Heart left ventricle (tissue), 16 donors: Measurements from ENCODE around the gene DPY19L2. TPM values are rescaled to one million over a fixed set of nuclear protein-coding genes. Genes with fewer than 3 reads are reported as not detected.
"Not testable (repeated sequence)": the region's sequence is repeated elsewhere in the genome, so short reads cannot be mapped to it uniquely, and the experiment has no call there.

Experiments
- ATAC-seq, 4 donors: fragments of 200-7000 bp; cut with Tn5 transposase; one replicate each; pipeline ENCODE4 v1.9.1; 2020 to 2022; ENCODE audit warnings: moderate library complexity in 4 of 4, mild to moderate bottlenecking in 3 of 4, moderate number of reproducible peaks in 1 of 4
- DNase-seq, 5 donors: peaks; one replicate each; pipeline ENCODE4 v3.0.0-alpha.2; 2020
- H3K27ac ChIP-seq, 12 donors: fragments of 200-600 bp; sonication (generic) in 4 of 12; one replicate each; pipeline versions ENCODE4 v1.5.0 to v1.8.0; 2016 to 2022; ENCODE audit warnings: mild to moderate bottlenecking in 2 of 12
- H3K27me3 ChIP-seq, 9 donors: fragments of 200-600 bp; sonication (generic) in 2 of 9; one replicate each; pipeline versions ENCODE4 v1.5.1 to v1.8.0; 2016 to 2022; ENCODE audit warnings: mild to moderate bottlenecking in 3 of 9
- H3K36me3 ChIP-seq, 9 donors: fragments of 200-600 bp; sonication (generic) in 2 of 9; one replicate each; pipeline versions ENCODE4 v1.5.0 to v1.8.0; 2018 to 2022; ENCODE audit warnings: mild to moderate bottlenecking in 2 of 9
- H3K4me1 ChIP-seq, 12 donors: fragments of 200-600 bp; sonication (generic) in 4 of 12; one replicate each; pipeline versions ENCODE4 v1.5.0 to v1.8.0; 2016 to 2022; ENCODE audit warnings: mild to moderate bottlenecking in 3 of 12
- H3K4me3 ChIP-seq, 12 donors: fragments of 200-600 bp; sonication (generic) in 4 of 12; one replicate each; pipeline versions ENCODE4 v1.5.0 to v1.8.0; 2017 to 2022; ENCODE audit warnings: mild to moderate bottlenecking in 9 of 12, moderate library complexity in 4 of 12
- H3K9me3 ChIP-seq, 12 donors: fragments of 200-600 bp; sonication (generic) in 4 of 12; one replicate each; pipeline versions ENCODE4 v1.5.0 to v1.8.0; 2016 to 2022; ENCODE audit warnings: mild to moderate bottlenecking in 1 of 12
- POLR2A ChIP-seq, 2 donors: fragments of 450-650 bp; IDR thresholded peaks; one replicate each; pipeline ENCODE4 v1.6.1; 2017; ENCODE audit warnings: antibody characterized with exemption in 2 of 2, mild to moderate bottlenecking in 2 of 2, moderate library complexity in 2 of 2
- WGBS, 4 donors: extraction: QIAGEN DNeasy Blood & Tissue Kit in 2 of 4; methylation state at CpG; one replicate each; pipeline versions ENCODE4 v1.1.5 to v1.1.7; 2013 to 2018; 5-methylcytosine and 5-hydroxymethylcytosine counted together
- intact Hi-C, 10 donors: fragments of 100-400 bp; cut with DNase I; formaldehyde crosslinking; loops; one replicate each; pipeline versions ENCODE4 v1.11.1 to v1.14.2; 2022
- long read RNA-seq, 3 donors: library from polyadenylated mRNA; unstranded; transcript quantifications; one replicate each; pipeline ENCODE4 v2.0.0, GENCODE V29; 2020 to 2021
- polyA plus RNA-seq, 2 donors: library from polyadenylated mRNA; stranded (reverse); fragments of 200-250 nt; gene quantifications; one replicate each; pipeline ENCODE4 v1.2.3, GENCODE V29; 2013
- total RNA-seq, 9 donors: library from RNA; depleted of rRNA in 2 of 9; stranded (reverse); fragments of >200 nt in 2 of 9; fragmentation: NEBNext Ultra II Directional in 3 of 9; extraction: Animal tissue kit (Norgen Biotek cat#: 25700) in 3 of 9; gene quantifications; one replicate each; pipeline versions ENCODE4 v1.1.0 to v1.2.4, GENCODE V29; 2016 to 2023
- TF ChIP-seq, protein P1 (sequence below), 12 donors: fragments of 200-600 bp; sonication (generic) in 4 of 12; IDR thresholded peaks; one replicate each; pipeline versions ENCODE4 v1.5.0 to v1.8.0; 2018 to 2022; ENCODE audit warnings: antibody characterized with exemption in 12 of 12, mild to moderate bottlenecking in 5 of 12
- donor health status: ischemic (EF 13 %, LVEDD 7.1; RV severe dilation, severe dysfunction).
- donor health status: healthy with polysubstance abuse.
- donor health status: DM: no; HTN: yes; CAD: no.
- donor health status: DM: no; HTN: no; CAD: no.
- donor health status: ischemic (EF 25% LVEDD 6.9; RV normal size, moderate dysfunction).
- donor health status: ischemic (EF 25% LVEDD 5.7; RV mildly dilated, moderate dysfunction).
- donor health status: healthy.
- donor health status: DM: yes; HTN: yes; CAD: no.
- donor health status: ischemic (EF 35%, LVEDD 5.7; RV mildly dilated, moderate dysfunction).
- donor health status: nonischemic (EF 11% LVEDD 7.7; RV severe dilation, severe dysfunction).
- donor health status: DM: yes; HTN: yes; CAD: no.
- donor health status: PGD.
- donor health status: ischemic (EF 29% LVEDD 5.4; RV normal size, mild dysfunction).
- donor health status: nonischemic (EF 23%, LVEDD 6.1; RV moderate dilation, normal function).

DPY19L2 gene
- total RNA-seq, result 10 to 100 TPM; 22.9 to 55.0 (median 44.6) TPM
- 10 to 100 TPM in 1 of 2 donors, 1 to 10 TPM in 1; 7.3 to 56.5 TPM for polyA plus RNA-seq
- long read RNA-seq, donor 1, full-length matches to known transcripts, result 1 of 33 reads
- long read RNA-seq, donor 1, partial matches to known transcripts, result 13 of 33 reads
- long read RNA-seq, donor 1, other reads (novel, unspliced or antisense), result 19 of 33 reads
- long read RNA-seq, donor 2, partial matches to known transcripts, result 21 of 64 reads
- long read RNA-seq, donor 2, other reads (novel, unspliced or antisense), result 41 of 64 reads
- long read RNA-seq, donor 3, partial matches to known transcripts, result 6 of 23 reads
- long read RNA-seq, donor 3, other reads (novel, unspliced or antisense), result 17 of 23 reads

DNA sequence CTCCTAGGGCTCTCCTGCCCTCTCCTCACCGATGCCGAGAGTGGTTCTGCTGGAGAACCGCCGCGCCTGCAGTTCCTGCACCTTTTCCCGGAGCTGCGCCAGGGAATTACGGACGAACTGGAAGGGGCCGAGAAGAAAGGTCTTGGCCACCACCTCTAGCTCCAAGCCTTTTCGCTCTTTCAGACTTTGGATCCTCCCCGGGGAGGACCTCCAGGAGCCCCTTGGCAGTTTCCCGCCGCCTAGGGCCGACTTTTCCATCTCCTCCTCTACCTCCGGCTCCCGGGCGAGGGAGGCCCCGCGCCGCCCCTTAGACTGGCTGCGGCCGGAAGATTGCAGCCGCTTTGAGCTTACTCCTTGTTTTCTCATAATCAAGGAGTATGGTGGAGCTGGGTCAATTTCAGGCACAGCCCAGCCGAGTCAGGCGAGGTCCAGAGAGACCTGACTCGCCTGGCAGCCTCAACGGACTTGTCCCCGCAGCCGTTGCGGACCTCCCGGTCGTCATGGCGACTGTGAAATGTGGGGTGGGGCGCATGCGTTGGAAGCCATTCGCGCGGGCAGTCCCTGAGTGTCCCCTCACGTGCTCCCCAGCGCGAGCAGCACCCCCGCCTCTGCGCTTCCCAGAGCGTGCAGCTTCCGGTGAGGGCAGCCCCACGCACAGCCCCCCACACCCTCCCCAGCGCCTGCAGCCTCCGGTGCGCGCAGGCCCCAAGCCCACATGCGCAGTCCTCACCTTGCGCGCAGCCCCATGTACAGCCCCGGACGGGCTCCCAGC is at the start of gene DPY19L2:
Gene DPY19L2, minus strand, starts transcription at position 466 of the 772 bp plus-strand sequence. Its CDS starts 100 bp downstream, at position 366.
- no peaks in the 10 kb centered on the region for H3K9me3 ChIP-seq
- peak; percentile 95 to 98 (median 98) for ATAC-seq
- H3K36me3 ChIP-seq, result no peaks in the 10 kb centered on the region
- H3K27ac ChIP-seq, result peak within 1 kb of the TSS; percentile 84 to 98 (median 92)
- H3K4me1 ChIP-seq, result peaks cover 0 to 8% (median under 1%) of the 10 kb centered on the region in 12 donors
- peak in 1 of 2 donors; percentile 31 for TF ChIP-seq POLR2A (IDR thresholded peaks at IDR 0.05)
- TF ChIP-seq, protein P1, sequence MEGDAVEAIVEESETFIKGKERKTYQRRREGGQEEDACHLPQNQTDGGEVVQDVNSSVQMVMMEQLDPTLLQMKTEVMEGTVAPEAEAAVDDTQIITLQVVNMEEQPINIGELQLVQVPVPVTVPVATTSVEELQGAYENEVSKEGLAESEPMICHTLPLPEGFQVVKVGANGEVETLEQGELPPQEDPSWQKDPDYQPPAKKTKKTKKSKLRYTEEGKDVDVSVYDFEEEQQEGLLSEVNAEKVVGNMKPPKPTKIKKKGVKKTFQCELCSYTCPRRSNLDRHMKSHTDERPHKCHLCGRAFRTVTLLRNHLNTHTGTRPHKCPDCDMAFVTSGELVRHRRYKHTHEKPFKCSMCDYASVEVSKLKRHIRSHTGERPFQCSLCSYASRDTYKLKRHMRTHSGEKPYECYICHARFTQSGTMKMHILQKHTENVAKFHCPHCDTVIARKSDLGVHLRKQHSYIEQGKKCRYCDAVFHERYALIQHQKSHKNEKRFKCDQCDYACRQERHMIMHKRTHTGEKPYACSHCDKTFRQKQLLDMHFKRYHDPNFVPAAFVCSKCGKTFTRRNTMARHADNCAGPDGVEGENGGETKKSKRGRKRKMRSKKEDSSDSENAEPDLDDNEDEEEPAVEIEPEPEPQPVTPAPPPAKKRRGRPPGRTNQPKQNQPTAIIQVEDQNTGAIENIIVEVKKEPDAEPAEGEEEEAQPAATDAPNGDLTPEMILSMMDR (IDR thresholded peaks at IDR 0.05), result no peak
- WGBS, 4 donors, result 0 to 1% (median 0%) methylated on average over 42 to 56 of the region's 56 CpGs
- H3K4me3 ChIP-seq, result peak within 1 kb of the TSS; percentile 44 to 86 (median 70)
- DNase-seq, result peak; percentile 83 to 92 (median 89)
- intact Hi-C loops, result loop anchor here in 4 of 10 donors (10.0 kb wide), 4 partner anchors 127 to 587 kb away; no protein-coding TSS in a partner anchor
- peaks cover 0 to 9% (median 0%) of the 10 kb centered on the region in 9 donors for H3K27me3 ChIP-seq

GRCh38 chr12:63716891-63717290 is 48.6 kb upstream of the DPY19L2 start:
- ATAC-seq, H3K36me3 ChIP-seq, H3K4me3 ChIP-seq, H3K27me3 ChIP-seq, H3K27ac ChIP-seq, H3K9me3 ChIP-seq, DNase-seq, H3K4me1 ChIP-seq, intact Hi-C loops: not testable (repeated sequence)
- WGBS, 4 donors, result 81 to 89% (median 85%) methylated on average over 4 of the region's 4 CpGs

DNA sequence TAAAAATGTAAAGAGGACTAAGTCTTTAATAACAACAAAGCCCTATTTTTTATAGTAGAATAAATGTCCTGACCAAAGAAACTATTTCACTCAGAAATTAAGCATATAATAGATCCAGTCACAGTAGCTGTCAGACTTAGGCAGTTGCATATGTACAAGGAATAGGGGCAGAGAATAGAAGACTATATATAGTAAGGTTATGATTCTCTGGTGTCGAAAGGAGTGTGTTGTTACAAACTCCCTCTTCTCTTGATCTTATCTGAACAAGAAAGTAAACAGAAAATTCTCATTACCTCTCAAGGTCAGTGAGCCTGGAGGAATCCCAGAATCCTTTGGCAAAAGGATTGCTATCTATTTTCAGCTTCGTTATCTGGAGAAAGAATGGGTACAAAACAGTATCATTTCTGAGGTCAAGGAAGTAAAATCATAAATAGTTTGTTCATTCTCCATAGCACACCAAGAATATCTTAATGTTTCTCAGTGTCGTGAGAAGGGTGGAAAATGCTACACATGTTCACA is 46.9 kb upstream of the DPY19L2 start:
- intact Hi-C loops, H3K27me3 ChIP-seq, H3K9me3 ChIP-seq, H3K4me1 ChIP-seq, DNase-seq, H3K4me3 ChIP-seq, H3K36me3 ChIP-seq: not testable (repeated sequence)
- ATAC-seq, result peak in 1 of 4 donors; percentile 53
- peak overlapping the region in 1 of 12 donors; percentile 44 for H3K27ac ChIP-seq
- WGBS, 4 donors, result 17 to 39% (median 24%) methylated on average over 3 of the region's 3 CpGs

DNA sequence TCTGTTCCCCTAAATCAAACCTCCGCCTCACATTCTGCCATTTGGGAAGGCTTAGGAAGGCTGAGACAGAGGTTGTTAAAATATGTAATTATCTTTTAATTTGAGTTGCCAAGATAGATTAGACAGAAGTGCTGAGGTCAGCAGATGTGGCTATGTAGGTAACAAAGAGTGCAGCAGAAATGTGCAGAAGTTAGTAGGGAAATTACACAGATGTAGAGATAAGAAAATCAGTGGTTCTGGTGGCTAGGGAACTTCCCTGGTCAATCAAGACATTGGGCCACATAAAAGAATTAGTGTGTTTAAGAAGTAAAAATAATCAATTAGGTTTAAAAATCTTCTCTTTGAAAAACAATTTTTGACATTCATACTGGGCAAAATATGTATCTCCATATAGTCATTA is 46.1 kb upstream of the DPY19L2 start:
- H3K4me1 ChIP-seq, H3K4me3 ChIP-seq, DNase-seq, H3K27me3 ChIP-seq, ATAC-seq, H3K27ac ChIP-seq, H3K9me3 ChIP-seq, intact Hi-C loops, H3K36me3 ChIP-seq: not testable (repeated sequence)
- 85 to 89% (median 87%) methylated on average over 1 of the region's 1 CpG for WGBS, 4 donors

- H3K9me3 ChIP-seq, H3K4me3 ChIP-seq, H3K4me1 ChIP-seq, H3K36me3 ChIP-seq, H3K27ac ChIP-seq, ATAC-seq, H3K27me3 ChIP-seq, DNase-seq, intact Hi-C loops: not testable (repeated sequence)
- 62 to 68% (median 65%) methylated on average over 2 of the region's 2 CpGs for WGBS, 4 donors
These were observed 45.4 kb upstream of the DPY19L2 start for GRCh38 chr12:63713681-63714075.

GRCh38 chr12:63712979-63713680 is 44.8 kb upstream of the DPY19L2 start:
- H3K27ac ChIP-seq, H3K4me3 ChIP-seq, H3K36me3 ChIP-seq, DNase-seq, H3K9me3 ChIP-seq, H3K4me1 ChIP-seq, H3K27me3 ChIP-seq, intact Hi-C loops: not testable (repeated sequence)
- peak; percentile 51 to 74 (median 65) for ATAC-seq
- 47 to 86% (median 60%) methylated on average over 1 of the region's 1 CpG; no CpG with 5 or more reads in 1 of the 4 donors for WGBS, 4 donors

GRCh38 chr12:63712376-63712974 is 44.2 kb upstream of the DPY19L2 start:
- H3K27ac ChIP-seq, intact Hi-C loops, H3K4me3 ChIP-seq, DNase-seq, H3K9me3 ChIP-seq, H3K36me3 ChIP-seq, H3K27me3 ChIP-seq, H3K4me1 ChIP-seq, ATAC-seq: not testable (repeated sequence)
- 74 to 82% (median 80%) methylated on average over 2 of the region's 2 CpGs for WGBS, 4 donors

- H3K27ac ChIP-seq, H3K4me1 ChIP-seq, H3K27me3 ChIP-seq, H3K9me3 ChIP-seq, H3K4me3 ChIP-seq, DNase-seq, ATAC-seq, intact Hi-C loops, H3K36me3 ChIP-seq: not testable (repeated sequence)
- WGBS, 4 donors, result 85 to 90% (median 87%) methylated on average over 2 of the region's 2 CpGs
These were observed 43.0 kb upstream of the DPY19L2 start for GRCh38 chr12:63711339-63711738.
